HepG2 (cell line): ENCODE results near the gene MACROD2. TPM values are rescaled to one million over a fixed set of nuclear protein-coding genes. Genes with fewer than 3 reads are reported as not detected.

Source experiments
- ATAC-seq: fragments of 200-7000 bp; cut with Tn5 transposase; 3 replicates; pipeline ENCODE4 v1.9.1; 2020; ENCODE audit warnings: mild to moderate bottlenecking, moderate library complexity
- BruUV-seq: library from RNA; stranded (reverse); fragments of 400-500 nt; replicated peaks from 2 replicates; lab custom pipeline; 2021; lab: Mats Ljungman, UMichigan
- CTCF ChIA-PET: fragments of 300-600 bp; formaldehyde crosslinking; extraction: SDS; loops from one replicate; lab custom pipeline; 2021; ENCODE audit warnings: low total read pairs, inconsistent platforms, low intra/inter-chr PET ratio; lab: Yijun Ruan, JAX
- POLR2A ChIA-PET: fragments of 350-600 bp; sonication (Branson Sonifier 250); formaldehyde crosslinking; loops from one replicate; lab custom pipeline; 2020; ENCODE audit warnings: antibody characterized with exemption, inconsistent platforms; lab: Yijun Ruan, JAX
- DNase-seq: peaks from one replicate; pipeline ENCODE4 v3.0.0-alpha.2; 2015; ENCODE audit warnings: low spot score
- FAIRE-seq: peaks from 3 replicates; lab custom pipeline; 2011; peaks lifted over from hg19 to GRCh38; lab: Jason Lieb, UNC
- H2AFZ ChIP-seq: one replicate; pipeline ENCODE4 v1.6.1; 2011; ENCODE audit warnings: low read length, inconsistent platforms
- H3K27ac ChIP-seq: fragments of 300-600 bp; 3 replicates; pipeline ENCODE4 v1.8.0; 2011; ENCODE audit warnings: mixed run types, mild to moderate bottlenecking, mixed read lengths, low read length, inconsistent platforms; ENCODE audit not compliant: insufficient read depth; ENCODE audit errors: extremely low read length
- H3K27me3 ChIP-seq, 2 experiments: fragments of 200-600 bp in 1 of 2; 2 replicates in 1 of 2; 3 replicates in 1 of 2; pipeline versions ENCODE4 v1.6.0 to v1.8.0; 2011; ENCODE audit warnings: low read length in 2 of 2, mild to moderate bottlenecking in 2 of 2, moderate library complexity in 2 of 2, inconsistent platforms in 1 of 2; ENCODE audit not compliant: insufficient read depth in 2 of 2, control insufficient read depth in 1 of 2
- H3K36me3 ChIP-seq, 2 experiments: fragments of 200-600 bp in 1 of 2; replicated peaks in 1 of 2; 2 replicates in 1 of 2; 3 replicates in 1 of 2; pipeline versions ENCODE4 v1.5.1 to v1.8.0; 2011; ENCODE audit warnings: low read length in 2 of 2, inconsistent platforms in 1 of 2; ENCODE audit not compliant: insufficient read depth in 2 of 2, control insufficient read depth in 1 of 2
- H3K4me1 ChIP-seq: 2 replicates; pipeline ENCODE4 v1.5.1; 2012; ENCODE audit warnings: low read length, inconsistent platforms; ENCODE audit not compliant: insufficient read depth
- H3K4me2 ChIP-seq: 2 replicates; pipeline ENCODE4 v1.6.0; 2011; ENCODE audit warnings: low read depth, low read length, inconsistent platforms
- H3K4me3 ChIP-seq, 3 experiments: fragments of 200-600 bp in 1 of 3; sonication (generic), shearing (Covaris generic) in 1 of 3; replicated peaks in 1 of 3; 2 replicates each; pipeline ENCODE4 v1.5.1; 2011 to 2016; ENCODE audit warnings: low read length in 3 of 3, inconsistent platforms in 2 of 3, low read depth in 2 of 3, mild to moderate bottlenecking in 2 of 3, control low read depth in 1 of 3, mixed read lengths in 1 of 3; ENCODE audit not compliant: insufficient read depth in 1 of 3
- H3K79me2 ChIP-seq: one replicate; pipeline ENCODE4 v1.6.1; 2011; ENCODE audit warnings: low read length, inconsistent platforms; ENCODE audit not compliant: insufficient read depth
- H3K9ac ChIP-seq: 2 replicates; pipeline ENCODE4 v1.6.0; 2011; ENCODE audit warnings: mild to moderate bottlenecking, low read depth, low read length, inconsistent platforms; ENCODE audit not compliant: insufficient read depth
- H3K9me3 ChIP-seq: 2 replicates; pipeline ENCODE4 v1.5.1; 2012; ENCODE audit warnings: mild to moderate bottlenecking, low read length
- H4K20me1 ChIP-seq: 2 replicates; pipeline ENCODE4 v1.6.0; 2011; ENCODE audit warnings: inconsistent platforms, mild to moderate bottlenecking, low read length, moderate library complexity; ENCODE audit not compliant: insufficient read depth
- AGO2 ChIP-seq: fragments of 200-400 bp; formaldehyde crosslinking; optimal IDR thresholded peaks from 2 replicates; pipeline ENCODE3; 2017; ENCODE audit warnings: mild to moderate bottlenecking, low read depth, low read length, moderate library complexity
- DZIP1 ChIP-seq: sonication (generic); formaldehyde crosslinking; IDR thresholded peaks from 2 replicates; pipeline ENCODE4 v1.5.0; 2020; ENCODE audit warnings: mild to moderate bottlenecking, missing genetic modification reagents
- MAFF ChIP-seq: IDR thresholded peaks from 2 replicates; pipeline ENCODE4 v1.6.1; 2011; ENCODE audit warnings: low read depth, low read length, improper control_type of control experiment
- MAFK ChIP-seq, 2 experiments: IDR thresholded peaks in 1 of 2; conservative IDR thresholded peaks in 1 of 2; 2 replicates each; pipeline ENCODE4 v1.6.1; 2011; ENCODE audit warnings: improper control_type of control experiment in 2 of 2, low read length in 2 of 2
- MEIS1 ChIP-seq: sonication (generic); formaldehyde crosslinking; IDR thresholded peaks from 2 replicates; pipeline ENCODE4 v1.9.0; 2021; ENCODE audit warnings: mild to moderate bottlenecking, missing genetic modification reagents, moderate library complexity, borderline replicate concordance
- NFAT5 ChIP-seq: sonication (generic); formaldehyde crosslinking; IDR thresholded peaks from 2 replicates; pipeline ENCODE4 v1.4.0; 2020; ENCODE audit warnings: missing genetic modification reagents
- NFE2L2 ChIP-seq: fragments of 150-350 bp; IDR thresholded peaks from 2 replicates; pipeline ENCODE4 v1.6.1; 2014; ENCODE audit warnings: low read length
- NFKBIZ ChIP-seq: IDR thresholded peaks from 2 replicates; pipeline ENCODE4 v1.6.1; 2018; ENCODE audit warnings: missing genetic modification reagents, missing compliant biosample characterization
- ZBTB14 ChIP-seq: sonication (generic); formaldehyde crosslinking; IDR thresholded peaks from 2 replicates; pipeline ENCODE4 v1.4.0; 2020; ENCODE audit warnings: missing genetic modification reagents
- ZNF230 ChIP-seq: sonication (generic); formaldehyde crosslinking; IDR thresholded peaks from 2 replicates; pipeline ENCODE4 v1.4.0; 2020; ENCODE audit warnings: mild to moderate bottlenecking, missing genetic modification reagents
- whole genome bisulfite sequencing: methylation state at CpG from one replicate; pipeline ENCODE4 v1.1.6; 2017; ENCODE audit warnings: low lambda C conversion rate; 5-methylcytosine and 5-hydroxymethylcytosine counted together
- in situ Hi-C: cut with HindIII; loops from 2 replicates; pipeline ENCODE4 v1.10.0; 2017; ENCODE audit warnings: low pct_unique_long_range_greater_than_20kb; ENCODE audit not compliant: extremely low pct_ligation_motif_present
- intact Hi-C: fragments of 100-400 bp; cut with micrococcal nuclease; formaldehyde crosslinking; loops from one replicate; pipeline ENCODE4 v1.10.0; 2022; ENCODE audit not compliant: unreplicated experiment
- polyA plus RNA-seq, 8 experiments: library from polyadenylated mRNA; depleted of rRNA in 3 of 8; stranded (reverse) in 7 of 8; unstranded in 1 of 8; fragments of >200 nt; fragmentation: Illumina TruSeq in 4 of 8; extraction: Trizol in 4 of 8; gene quantifications; 2 replicates each; pipeline versions ENCODE4 v1.2.1 to v1.2.3, GENCODE V29; 2011 to 2016; ENCODE audit warnings: low read depth in 4 of 8, missing spikeins in 1 of 8, mixed read lengths in 1 of 8; ENCODE audit not compliant: insufficient read depth in 1 of 8
- total RNA-seq, 5 experiments: library from RNA; depleted of rRNA; stranded (reverse); fragments of >200 nt; fragmentation: Illumina TruSeq; extraction: Trizol; gene quantifications; 2 replicates each; pipeline ENCODE4 v1.2.3, GENCODE V29; 2016; ENCODE audit warnings: low read depth in 1 of 5

Gene MACROD2
- total and polyA plus RNA-seq, 2 of the 13 experiments (the other 11 are each of a cell fraction or from before 2014, with no cell fraction given) = 0.13 to 0.51 TPM

GRCh38 chr20:15419856-15420255 is 1424.5 kb downstream of the MACROD2 start:
- Histone ChIP-seq H3K4me2 (no peak overlapping the region), H2AFZ (no peak overlapping the region), H3K4me1 (no peaks in the 10 kb centered on the region), H3K9ac (no peak overlapping the region), H3K27ac (no peak overlapping the region), H4K20me1 (no peaks in the 10 kb centered on the region), H3K4me3 (no peak overlapping the region), H3K36me3 (no peaks in the 10 kb centered on the region), H3K27me3 (no peaks in the 10 kb centered on the region), H3K79me2 (no peaks in the 10 kb centered on the region), H3K9me3 (peaks cover 84% of the 10 kb centered on the region)
- CTCF ChIA-PET = no interaction called here
- FAIRE-seq = no peak
- BruUV-seq = no TSS peak
- ATAC-seq = no peak
- intact Hi-C loops = no loop called here
- in situ Hi-C loops = no loop called here
- DNase-seq = no peak
- WGBS = 8% methylated on average over 2 of the region's 2 CpGs
- POLR2A ChIA-PET = no interaction called here
- TF ChIP-seq NFKBIZ (no peak), ZBTB14 (CRISPR knock-in tag) (no peak)
- TF ChIP-seq, all 625 proteins: peak for 0

GRCh38 chr20:15422966-15423365 is 1427.7 kb downstream of the MACROD2 start:
- no peak for ATAC-seq
- in situ Hi-C loops = no loop called here
- FAIRE-seq = no peak
- H3K27me3 ChIP-seq = no peaks in the 10 kb centered on the region
- H3K79me2 ChIP-seq = no peaks in the 10 kb centered on the region
- POLR2A ChIA-PET = no interaction called here
- no peak for TF ChIP-seq AGO2
- TF ChIP-seq DZIP1 (CRISPR knock-in tag) = no peak
- peak; percentile 54 for TF ChIP-seq MAFF
- peak; percentile 61 to 81 for TF ChIP-seq MAFK (conservative IDR thresholded peaks at IDR 0.05 in 1 of 2, IDR thresholded peaks at IDR 0.05 in 1 of 2; ENCODE audit: low read length in 2 of 2)
- no peak for TF ChIP-seq MEIS1 (CRISPR knock-in tag)
- no peak for TF ChIP-seq NFAT5 (CRISPR knock-in tag)
- no peak for TF ChIP-seq ZNF230 (CRISPR knock-in tag)
- TF ChIP-seq NFE2L2 = no peak
- no peak for DNase-seq
- H4K20me1 ChIP-seq = no peaks in the 10 kb centered on the region
- H3K36me3 ChIP-seq = no peaks in the 10 kb centered on the region
- no peak overlapping the region for H3K4me3 ChIP-seq
- intact Hi-C loops = no loop called here
- no peak overlapping the region for H2AFZ ChIP-seq
- H3K9me3 ChIP-seq = peaks cover 94% of the 10 kb centered on the region
- no peak overlapping the region for H3K9ac ChIP-seq
- H3K4me1 ChIP-seq = no peaks in the 10 kb centered on the region
- WGBS = 6% methylated on average over 2 of the region's 2 CpGs
- no TSS peak for BruUV-seq
- H3K27ac ChIP-seq = no peak overlapping the region
- no peak overlapping the region for H3K4me2 ChIP-seq
- CTCF ChIA-PET = no interaction called here
